ENCODE data around the gene MTA2. TPM values are rescaled to one million over a fixed set of nuclear protein-coding genes. Genes with fewer than 3 reads are reported as not detected.
A peak's percentile ranks its signal among the peaks of the same experiment; 100 is the strongest.

Gene MTA2
- total RNA-seq, 1 donor from 2014 or later = 109 TPM

DNA sequence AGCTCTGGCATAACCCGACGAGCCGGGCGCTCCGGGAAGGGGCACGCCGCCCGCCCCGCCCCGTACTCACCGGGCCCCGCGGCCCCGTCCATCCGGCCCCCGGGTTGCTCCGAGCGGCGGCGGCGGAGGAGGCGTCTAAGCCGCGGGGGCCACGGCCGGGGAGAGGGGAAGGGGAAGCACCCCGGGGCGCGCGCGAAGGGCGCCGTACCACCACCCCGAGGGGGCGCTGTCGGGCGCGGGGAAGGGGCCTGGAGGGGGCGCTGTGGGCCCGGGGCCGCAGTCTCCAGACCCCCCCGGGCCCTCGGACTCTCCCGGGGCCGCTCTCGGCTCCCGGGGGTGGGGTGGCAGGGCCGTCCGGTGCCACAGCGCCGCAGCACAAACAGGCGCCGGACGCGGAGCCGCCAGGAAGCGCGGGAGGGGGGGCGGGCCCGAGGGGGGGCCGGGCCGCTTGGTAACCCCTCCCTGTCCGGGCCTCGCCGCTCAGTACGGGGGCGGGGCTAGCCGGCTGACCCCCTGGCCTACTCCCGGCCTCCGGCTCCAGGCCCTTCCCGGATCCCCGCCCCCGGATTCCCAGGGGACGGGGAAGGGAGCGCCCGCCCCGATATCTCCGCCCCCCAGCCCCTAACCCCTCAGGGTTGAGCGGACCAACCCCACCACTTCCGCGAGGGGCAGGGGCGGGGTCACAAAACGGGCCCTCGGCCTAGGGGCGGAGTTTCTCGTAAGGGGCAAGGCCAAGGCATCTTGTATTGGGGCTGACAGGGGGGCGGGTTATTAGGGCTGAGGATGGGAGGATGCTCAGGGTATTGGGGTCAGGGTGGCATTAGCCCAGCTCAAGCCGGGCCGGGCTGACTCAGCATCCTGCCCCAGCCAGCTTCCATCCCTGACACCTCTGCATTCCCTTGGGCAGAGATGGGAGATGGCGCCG, 11.0 kb upstream of the MTA2 start, which contains the start of the genes EML3 and ROM1:
Gene EML3, minus strand, starts transcription at position 410 of the 925 bp plus-strand sequence. Its CDS starts 318 bp downstream, at position 92.
Gene ROM1, plus strand, starts transcription at position 892 of the 925 bp plus-strand sequence. Its CDS starts 25 bp downstream, at position 917.
- DNase-seq (ENCODE audit: low read depth) = no peak
- H3K4me3 ChIP-seq (ENCODE audit: low read depth, low read length) = peak within 1 kb of the TSS; percentile 72
- peak; percentile 80 for TF ChIP-seq CTCF (conservative IDR thresholded peaks at IDR 0.05; ENCODE audit: low read depth, low read length)

- DNase-seq (ENCODE audit: low read depth) = no peak
- TF ChIP-seq CTCF (conservative IDR thresholded peaks at IDR 0.05; ENCODE audit: low read depth, low read length) = no peak
These were observed 10.2 kb upstream of the MTA2 start for GRCh38 chr11:62611705-62612365.

DNA sequence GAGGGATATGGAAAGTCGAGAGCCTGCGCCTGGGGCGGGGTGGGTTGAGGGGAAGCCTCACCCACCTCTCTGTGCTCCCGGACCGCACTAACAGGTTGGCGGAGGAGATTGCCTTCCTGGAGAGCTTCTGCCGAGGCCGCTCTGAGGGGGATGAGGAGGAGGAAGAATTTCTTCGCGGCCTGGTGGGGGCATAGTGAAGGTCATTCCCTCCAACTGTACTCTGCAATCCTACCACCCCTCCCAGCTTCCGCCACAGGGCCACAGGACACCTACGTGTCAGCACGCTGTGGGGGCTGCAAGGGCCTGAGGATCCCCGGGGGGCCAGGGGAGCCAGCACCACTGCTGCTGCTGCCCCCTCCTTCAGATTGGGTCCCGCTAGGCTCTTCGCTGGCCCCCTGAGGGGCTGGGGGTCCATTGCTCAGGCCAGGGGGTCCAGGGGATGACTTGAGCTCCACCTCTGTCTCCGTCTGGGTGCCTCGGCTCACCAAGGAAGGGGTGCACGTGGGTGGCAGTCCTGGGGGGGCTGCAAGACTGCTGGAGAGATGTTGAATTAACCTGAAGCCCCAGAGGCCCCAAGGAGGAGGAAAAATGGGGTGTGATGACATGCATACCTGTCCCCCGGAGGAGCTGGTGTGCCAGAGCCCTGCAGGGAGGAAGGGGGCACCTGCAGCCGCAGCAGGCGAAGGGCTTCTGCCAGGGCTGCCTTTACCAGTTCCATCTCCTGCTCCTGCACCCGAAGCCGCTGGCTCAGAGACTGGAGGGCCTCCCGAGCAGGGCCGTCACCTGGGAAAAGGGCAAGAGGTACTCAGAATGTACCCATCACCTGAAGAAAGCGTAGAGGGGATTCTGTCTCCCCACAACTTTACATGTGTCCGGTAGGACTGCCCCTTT, 9.4 kb upstream of the MTA2 start:
- DNase-seq (ENCODE audit: low read depth) = no peak
- peak overlapping the region; percentile 72 for H3K4me3 ChIP-seq (ENCODE audit: low read depth, low read length)
- no peak for TF ChIP-seq CTCF (conservative IDR thresholded peaks at IDR 0.05; ENCODE audit: low read depth, low read length)

More at GRCh38 chr11:62611705-62612365, 10.2 kb upstream of the MTA2 start:
- peak overlapping the region; percentile 72 for H3K4me3 ChIP-seq (ENCODE audit: low read depth, low read length)

GRCh38 chr11:62610403-62610802, 8.7 kb upstream of the MTA2 start:
- DNase-seq (ENCODE audit: low read depth) = no peak
- TF ChIP-seq CTCF (conservative IDR thresholded peaks at IDR 0.05; ENCODE audit: low read depth, low read length) = no peak
- H3K4me3 ChIP-seq (ENCODE audit: low read depth, low read length) = no peak overlapping the region

- no peak for TF ChIP-seq CTCF (conservative IDR thresholded peaks at IDR 0.05; ENCODE audit: low read depth, low read length)
- DNase-seq (ENCODE audit: low read depth) = no peak
- H3K4me3 ChIP-seq (ENCODE audit: low read depth, low read length) = no peak overlapping the region
These were observed 7.1 kb upstream of the MTA2 start for GRCh38 chr11:62608776-62609175.

DNA sequence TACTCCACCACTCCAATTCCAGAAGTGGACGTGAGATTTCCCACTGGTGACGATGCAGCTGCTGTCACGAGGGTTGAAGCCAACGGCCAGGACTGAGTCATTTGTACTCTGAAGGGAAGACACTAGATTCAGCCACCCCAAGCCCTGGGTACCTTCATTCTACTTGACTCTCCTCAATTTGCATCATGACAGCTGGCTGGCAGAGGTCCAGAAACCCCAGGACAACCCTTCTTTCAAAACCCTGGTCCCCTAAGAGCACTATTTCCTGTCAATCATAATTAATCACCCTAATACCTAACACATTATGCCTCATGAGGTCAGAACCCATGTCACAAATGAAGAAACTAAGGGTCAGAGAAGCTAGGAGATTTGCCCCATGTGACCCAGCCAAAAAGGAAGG, 6.0 kb upstream of the MTA2 start:
- DNase-seq (ENCODE audit: low read depth) = no peak
- no peak for TF ChIP-seq CTCF (conservative IDR thresholded peaks at IDR 0.05; ENCODE audit: low read depth, low read length)
- no peak overlapping the region for H3K4me3 ChIP-seq (ENCODE audit: low read depth, low read length)

Data from epithelial cell of proximal tubule (primary cell).